ENCODE measurements around the gene EVL.

DNA sequence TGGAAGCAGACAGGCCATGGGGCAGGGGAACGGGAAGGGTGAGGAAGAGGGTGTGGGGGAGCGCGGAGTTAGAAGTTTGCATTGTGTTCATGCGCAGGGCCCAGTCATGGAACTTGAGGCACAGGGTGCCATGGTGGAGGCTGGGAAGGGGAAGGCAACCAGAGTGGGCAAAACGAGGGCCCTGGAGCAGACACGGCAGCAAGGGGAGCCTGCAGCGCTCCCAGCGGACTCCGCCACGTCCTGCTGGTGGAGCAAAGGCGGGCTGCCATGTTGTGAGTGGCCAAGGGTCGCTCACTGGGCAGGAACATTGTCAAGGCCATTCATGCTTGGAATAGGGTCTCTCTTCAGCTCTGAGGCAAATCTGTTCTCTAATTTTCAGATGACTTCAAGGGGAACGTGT, 73.7 kb downstream of the EVL start:
- TF ChIP-seq, protein P1, sequence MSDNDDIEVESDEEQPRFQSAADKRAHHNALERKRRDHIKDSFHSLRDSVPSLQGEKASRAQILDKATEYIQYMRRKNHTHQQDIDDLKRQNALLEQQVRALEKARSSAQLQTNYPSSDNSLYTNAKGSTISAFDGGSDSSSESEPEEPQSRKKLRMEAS (IDR thresholded peaks at IDR 0.05; ENCODE audit: low read depth, low read length) = no peak
- TF ChIP-seq, protein P2, sequence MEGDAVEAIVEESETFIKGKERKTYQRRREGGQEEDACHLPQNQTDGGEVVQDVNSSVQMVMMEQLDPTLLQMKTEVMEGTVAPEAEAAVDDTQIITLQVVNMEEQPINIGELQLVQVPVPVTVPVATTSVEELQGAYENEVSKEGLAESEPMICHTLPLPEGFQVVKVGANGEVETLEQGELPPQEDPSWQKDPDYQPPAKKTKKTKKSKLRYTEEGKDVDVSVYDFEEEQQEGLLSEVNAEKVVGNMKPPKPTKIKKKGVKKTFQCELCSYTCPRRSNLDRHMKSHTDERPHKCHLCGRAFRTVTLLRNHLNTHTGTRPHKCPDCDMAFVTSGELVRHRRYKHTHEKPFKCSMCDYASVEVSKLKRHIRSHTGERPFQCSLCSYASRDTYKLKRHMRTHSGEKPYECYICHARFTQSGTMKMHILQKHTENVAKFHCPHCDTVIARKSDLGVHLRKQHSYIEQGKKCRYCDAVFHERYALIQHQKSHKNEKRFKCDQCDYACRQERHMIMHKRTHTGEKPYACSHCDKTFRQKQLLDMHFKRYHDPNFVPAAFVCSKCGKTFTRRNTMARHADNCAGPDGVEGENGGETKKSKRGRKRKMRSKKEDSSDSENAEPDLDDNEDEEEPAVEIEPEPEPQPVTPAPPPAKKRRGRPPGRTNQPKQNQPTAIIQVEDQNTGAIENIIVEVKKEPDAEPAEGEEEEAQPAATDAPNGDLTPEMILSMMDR (IDR thresholded peaks at IDR 0.05 in 2 of 3, conservative IDR thresholded peaks at IDR 0.05 in 1 of 3; ENCODE audit: control insufficient read depth in 2 of 3, extremely low read depth in 1 of 3, insufficient read depth in 1 of 3, low read depth in 3 of 3, low read length in 3 of 3) = no peak
- TF ChIP-seq ETV6 (conservative IDR thresholded peaks at IDR 0.05 in 1 of 2, IDR thresholded peaks at IDR 0.05 in 1 of 2; ENCODE audit: borderline replicate concordance in 1 of 2, low read depth in 1 of 2) (no peak), YY1 (IDR thresholded peaks at IDR 0.05; ENCODE audit: low read depth, low read length) (no peak), NFYA (IDR thresholded peaks at IDR 0.05; ENCODE audit: borderline replicate concordance, low read depth, low read length) (no peak), TCF12 (IDR thresholded peaks at IDR 0.05; ENCODE audit: low read depth, low read length) (no peak), EP300 (IDR thresholded peaks at IDR 0.05; ENCODE audit: borderline replicate concordance in 1 of 2, control insufficient read depth in 1 of 2, low read depth in 2 of 2, low read length in 2 of 2) (no peak), EZH2 (IDR thresholded peaks at IDR 0.05; ENCODE audit: borderline replicate concordance, control insufficient read depth, low read depth, low read length) (no peak), BHLHE40 (IDR thresholded peaks at IDR 0.05; ENCODE audit: borderline replicate concordance in 1 of 2, low read depth in 2 of 2, low read length in 1 of 2) (no peak), NFIC (IDR thresholded peaks at IDR 0.05; ENCODE audit: low read depth, low read length) (no peak), JUND (IDR thresholded peaks at IDR 0.05; ENCODE audit: low read depth, low read length) (no peak)
- TF ChIP-seq, protein P3, sequence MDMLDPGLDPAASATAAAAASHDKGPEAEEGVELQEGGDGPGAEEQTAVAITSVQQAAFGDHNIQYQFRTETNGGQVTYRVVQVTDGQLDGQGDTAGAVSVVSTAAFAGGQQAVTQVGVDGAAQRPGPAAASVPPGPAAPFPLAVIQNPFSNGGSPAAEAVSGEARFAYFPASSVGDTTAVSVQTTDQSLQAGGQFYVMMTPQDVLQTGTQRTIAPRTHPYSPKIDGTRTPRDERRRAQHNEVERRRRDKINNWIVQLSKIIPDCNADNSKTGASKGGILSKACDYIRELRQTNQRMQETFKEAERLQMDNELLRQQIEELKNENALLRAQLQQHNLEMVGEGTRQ (IDR thresholded peaks at IDR 0.05; ENCODE audit: borderline replicate concordance, low read depth, low read length) = no peak

All from GM12878 (cell line).